ENCODE results near the gene PTPN6.

PTPN6 gene

DNA sequence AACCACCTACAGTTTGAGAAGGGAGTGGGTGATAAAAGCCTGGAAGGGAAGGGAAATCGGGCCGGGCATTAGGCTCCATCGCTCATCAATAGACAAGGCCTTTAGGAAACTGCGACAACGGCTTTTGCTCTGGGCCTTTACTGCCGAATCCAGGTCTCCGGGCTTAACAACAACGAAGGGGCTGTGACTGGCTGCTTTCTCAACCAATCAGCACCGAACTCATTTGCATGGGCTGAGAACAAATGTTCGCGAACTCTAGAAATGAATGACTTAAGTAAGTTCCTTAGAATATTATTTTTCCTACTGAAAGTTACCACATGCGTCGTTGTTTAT, 7.8 kb upstream of the PTPN6 start:
- Histone ChIP-seq H3K36me3 (ENCODE audit: insufficient read depth, low read length) (0 out of 2 replicates have a peak, but pooled peaks cover 4% of the 10 kb centered on the region), H3K9me3 (ENCODE audit: control insufficient read depth, insufficient read depth, low read length) (no peaks in the 10 kb centered on the region), H3K9ac (ENCODE audit: low read depth, low read length) (peak overlapping the region; percentile 65), H3K4me1 (ENCODE audit: insufficient read depth, low read length) (peaks cover 11% of the 10 kb centered on the region)

DNA sequence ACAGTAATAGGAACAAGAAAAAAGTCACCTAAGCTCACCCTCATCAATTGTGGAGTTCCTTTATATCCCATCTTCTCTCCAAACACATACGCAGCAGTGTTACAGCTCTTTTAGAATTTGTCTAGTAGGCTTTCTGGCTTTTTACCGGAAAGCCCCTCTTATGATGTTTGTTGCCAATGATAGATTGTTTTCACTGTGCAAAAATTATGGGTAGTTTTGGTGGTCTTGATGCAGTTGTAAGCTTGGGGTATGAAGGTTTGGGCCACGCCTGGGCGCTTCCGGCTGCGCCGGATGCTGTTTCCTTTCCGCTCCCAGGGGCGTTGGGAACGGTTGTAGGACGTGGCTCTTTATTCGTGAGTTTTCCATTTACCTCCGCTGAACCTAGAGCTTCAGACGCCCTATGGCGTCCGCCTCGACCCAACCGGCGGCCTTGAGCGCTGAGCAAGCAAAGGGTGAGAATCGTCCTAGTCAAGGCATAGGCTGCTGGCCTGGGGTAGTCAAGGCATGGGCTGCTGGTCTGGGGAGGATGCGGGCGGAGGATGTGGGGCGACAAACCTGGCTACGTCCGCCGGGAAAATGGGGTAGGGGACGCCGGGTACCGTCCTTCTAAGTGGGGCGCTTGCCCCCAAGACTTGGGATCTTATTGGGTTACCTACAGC, 7.3 kb upstream of the PTPN6 start, which contains the start of the genes C12orf57 and RNU7-1:
Gene C12orf57, plus strand, starts transcription at position 301 of the 659 bp plus-strand sequence. Its CDS starts 100 bp downstream, at position 401.
Gene RNU7-1, plus strand, starts transcription at position 95 of the 659 bp plus-strand sequence.
- Histone ChIP-seq H3K4me1 (ENCODE audit: insufficient read depth, low read length) (peaks cover 11% of the 10 kb centered on the region), H3K9me3 (ENCODE audit: control insufficient read depth, insufficient read depth, low read length) (no peaks in the 10 kb centered on the region), H3K36me3 (ENCODE audit: insufficient read depth, low read length) (0 out of 2 replicates have a peak, but pooled peaks cover 4% of the 10 kb centered on the region), H3K9ac (ENCODE audit: low read depth, low read length) (peak within 1 kb of the TSS; percentile 65)

- Histone ChIP-seq H3K9me3 (ENCODE audit: control insufficient read depth, insufficient read depth, low read length) (no peaks in the 10 kb centered on the region), H3K4me1 (ENCODE audit: insufficient read depth, low read length) (peaks cover 11% of the 10 kb centered on the region), H3K36me3 (ENCODE audit: insufficient read depth, low read length) (0 out of 2 replicates have a peak, but pooled peaks cover 4% of the 10 kb centered on the region), H3K9ac (ENCODE audit: low read depth, low read length) (peak overlapping the region; percentile 65)
These were observed 6.6 kb upstream of the PTPN6 start for GRCh38 chr12:6944381-6945186.

GRCh38 chr12:6945613-6946012, 5.5 kb upstream of the PTPN6 start:
- Histone ChIP-seq H3K9me3 (ENCODE audit: control insufficient read depth, insufficient read depth, low read length) (no peaks in the 10 kb centered on the region), H3K4me1 (ENCODE audit: insufficient read depth, low read length) (peaks cover 14% of the 10 kb centered on the region), H3K9ac (ENCODE audit: low read depth, low read length) (peak overlapping the region; percentile 29; the same call in 1 of the 2 replicates), H3K36me3 (ENCODE audit: insufficient read depth, low read length) (0 out of 2 replicates have a peak, but pooled peaks cover 4% of the 10 kb centered on the region)

DNA sequence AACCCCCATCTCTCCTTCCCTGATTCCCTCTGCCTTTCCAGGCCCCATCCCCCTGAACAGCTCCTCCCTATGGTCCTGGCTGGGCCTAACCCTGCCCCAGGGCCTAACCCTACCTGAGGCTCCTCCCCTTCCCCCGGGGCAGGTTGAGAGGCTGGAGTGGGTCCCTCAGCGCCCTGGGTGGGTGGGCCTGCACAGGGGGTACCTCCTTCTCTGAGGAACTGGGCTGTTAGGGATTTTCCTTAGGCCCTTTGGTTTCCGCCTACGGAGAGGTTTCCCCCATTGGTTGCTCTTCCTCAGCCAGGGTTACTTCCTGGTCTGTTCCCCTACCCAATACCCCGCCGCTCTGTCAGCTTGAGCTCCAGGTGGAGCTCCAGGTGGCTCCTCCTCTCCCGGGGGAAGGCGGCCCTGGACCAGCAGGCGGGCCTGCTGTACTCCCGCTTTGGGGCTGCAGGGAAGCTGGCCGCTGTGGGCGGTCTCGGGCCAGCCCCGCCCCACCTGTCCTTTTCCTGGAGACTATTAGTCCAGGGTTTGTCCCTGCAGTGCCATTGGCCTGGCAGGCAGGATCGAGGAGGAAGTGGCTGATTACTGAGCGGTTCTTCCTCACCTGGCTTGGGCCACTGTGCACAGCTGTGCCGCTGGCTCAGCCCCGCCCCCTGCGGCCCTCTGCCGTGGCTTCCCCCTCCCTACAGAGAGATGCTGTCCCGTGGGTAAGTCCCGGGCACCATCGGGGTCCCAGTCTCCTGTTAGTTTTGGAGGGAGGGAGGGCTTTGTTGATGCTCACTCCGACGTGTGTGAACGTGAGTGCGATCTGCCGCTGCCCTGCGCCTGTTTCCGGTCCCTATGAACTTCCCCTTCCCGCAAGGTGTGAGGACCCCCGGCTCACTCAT, 4.9 kb upstream of the PTPN6 start:
- H3K9me3 ChIP-seq (ENCODE audit: control insufficient read depth, insufficient read depth, low read length): no peaks in the 10 kb centered on the region
- H3K36me3 ChIP-seq (ENCODE audit: insufficient read depth, low read length): 0 out of 2 replicates have a peak, but pooled peaks cover 2% of the 10 kb centered on the region
- H3K9ac ChIP-seq (ENCODE audit: low read depth, low read length): peak overlapping the region; percentile 47
- H3K4me1 ChIP-seq (ENCODE audit: insufficient read depth, low read length): peaks cover 20% of the 10 kb centered on the region

- Histone ChIP-seq H3K36me3 (ENCODE audit: insufficient read depth, low read length) (no peaks in the 10 kb centered on the region), H3K9ac (ENCODE audit: low read depth, low read length) (peak overlapping the region; percentile 47), H3K4me1 (ENCODE audit: insufficient read depth, low read length) (peaks cover 27% of the 10 kb centered on the region), H3K9me3 (ENCODE audit: control insufficient read depth, insufficient read depth, low read length) (no peaks in the 10 kb centered on the region)
These were observed 4.2 kb upstream of the PTPN6 start for GRCh38 chr12:6946920-6947374.

- Histone ChIP-seq H3K9ac (ENCODE audit: low read depth, low read length) (no peak overlapping the region), H3K4me1 (ENCODE audit: insufficient read depth, low read length) (peaks cover 33% of the 10 kb centered on the region), H3K9me3 (ENCODE audit: control insufficient read depth, insufficient read depth, low read length) (no peaks in the 10 kb centered on the region), H3K36me3 (ENCODE audit: insufficient read depth, low read length) (no peaks in the 10 kb centered on the region)
These were observed 3.5 kb upstream of the PTPN6 start for GRCh38 chr12:6947615-6948014.

GRCh38 chr12:6948873-6949594, 2.1 kb upstream of the PTPN6 start:
- peaks cover 43% of the 10 kb centered on the region for H3K4me1 ChIP-seq (ENCODE audit: insufficient read depth, low read length)
- no peaks in the 10 kb centered on the region for H3K9me3 ChIP-seq (ENCODE audit: control insufficient read depth, insufficient read depth, low read length)
- H3K9ac ChIP-seq (ENCODE audit: low read depth, low read length): no peak overlapping the region
- H3K36me3 ChIP-seq (ENCODE audit: insufficient read depth, low read length): no peaks in the 10 kb centered on the region

GRCh38 chr12:6950401-6950801, 755 bp upstream of the PTPN6 start:
- H3K9ac ChIP-seq (ENCODE audit: low read depth, low read length): no peak overlapping the region
- peaks cover 36% of the 10 kb centered on the region for H3K4me1 ChIP-seq (ENCODE audit: insufficient read depth, low read length)
- no peaks in the 10 kb centered on the region for H3K9me3 ChIP-seq (ENCODE audit: control insufficient read depth, insufficient read depth, low read length)
- H3K36me3 ChIP-seq (ENCODE audit: insufficient read depth, low read length): no peaks in the 10 kb centered on the region

DNA sequence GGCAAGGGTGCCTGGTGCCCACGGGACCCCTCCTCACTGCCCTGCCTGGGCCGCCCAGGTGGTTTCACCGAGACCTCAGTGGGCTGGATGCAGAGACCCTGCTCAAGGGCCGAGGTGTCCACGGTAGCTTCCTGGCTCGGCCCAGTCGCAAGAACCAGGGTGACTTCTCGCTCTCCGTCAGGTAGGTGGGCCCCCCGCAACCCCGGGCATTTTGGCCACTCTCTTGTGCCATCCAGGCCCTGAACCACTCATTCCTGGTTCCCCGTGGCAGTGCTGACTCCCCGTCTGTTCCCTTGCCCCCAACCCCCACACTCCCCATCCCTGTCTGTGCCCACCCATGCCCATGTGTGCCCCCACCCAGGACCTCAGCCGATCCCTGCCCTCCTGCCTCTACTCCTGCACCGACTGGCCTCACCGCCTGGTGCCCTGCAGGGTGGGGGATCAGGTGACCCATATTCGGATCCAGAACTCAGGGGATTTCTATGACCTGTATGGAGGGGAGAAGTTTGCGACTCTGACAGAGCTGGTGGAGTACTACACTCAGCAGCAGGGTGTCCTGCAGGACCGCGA, 480 bp downstream of the PTPN6 start:
- no peak overlapping the region for H3K9ac ChIP-seq (ENCODE audit: low read depth, low read length)
- H3K36me3 ChIP-seq (ENCODE audit: insufficient read depth, low read length): no peaks in the 10 kb centered on the region
- H3K4me1 ChIP-seq (ENCODE audit: insufficient read depth, low read length): peaks cover 32% of the 10 kb centered on the region
- no peaks in the 10 kb centered on the region for H3K9me3 ChIP-seq (ENCODE audit: control insufficient read depth, insufficient read depth, low read length)

DNA sequence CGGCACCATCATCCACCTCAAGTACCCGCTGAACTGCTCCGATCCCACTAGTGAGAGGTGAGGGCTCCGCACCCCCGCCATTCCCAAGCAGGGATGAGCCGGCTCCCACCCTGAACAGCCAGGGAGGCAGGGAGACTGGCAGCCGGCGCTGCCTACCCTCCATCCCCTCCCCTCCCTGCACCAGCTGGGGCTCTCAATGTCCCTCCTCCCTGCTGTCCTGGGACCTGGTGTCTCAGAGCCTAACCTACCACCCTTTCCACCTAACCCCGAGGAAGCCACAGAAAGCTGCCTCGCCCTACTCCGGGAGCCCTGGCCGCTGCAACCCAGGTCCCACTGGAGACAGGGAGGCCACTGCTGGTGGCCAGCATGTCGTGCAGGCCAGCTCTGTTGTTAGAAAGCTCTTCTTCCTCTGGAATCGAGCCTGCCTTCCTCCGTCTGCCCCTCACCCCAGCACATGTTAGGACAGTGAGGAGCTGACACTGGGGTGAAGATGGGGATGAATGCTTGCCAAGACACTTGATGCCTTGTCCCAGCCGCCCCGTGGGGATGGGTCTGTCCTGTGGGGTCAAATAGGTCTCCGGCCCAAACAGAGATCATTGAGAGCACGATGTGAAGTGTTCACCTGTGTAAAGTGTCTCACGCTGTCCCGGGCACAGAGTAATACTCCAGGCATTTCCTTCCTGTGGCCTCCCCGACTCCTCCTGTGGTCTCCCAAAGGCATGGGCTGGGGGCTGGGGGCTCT, 1.1 kb downstream of the PTPN6 start:
- Histone ChIP-seq H3K9me3 (ENCODE audit: control insufficient read depth, insufficient read depth, low read length) (no peaks in the 10 kb centered on the region), H3K4me1 (ENCODE audit: insufficient read depth, low read length) (peaks cover 32% of the 10 kb centered on the region), H3K36me3 (ENCODE audit: insufficient read depth, low read length) (no peaks in the 10 kb centered on the region), H3K9ac (ENCODE audit: low read depth, low read length) (no peak overlapping the region)

DNA sequence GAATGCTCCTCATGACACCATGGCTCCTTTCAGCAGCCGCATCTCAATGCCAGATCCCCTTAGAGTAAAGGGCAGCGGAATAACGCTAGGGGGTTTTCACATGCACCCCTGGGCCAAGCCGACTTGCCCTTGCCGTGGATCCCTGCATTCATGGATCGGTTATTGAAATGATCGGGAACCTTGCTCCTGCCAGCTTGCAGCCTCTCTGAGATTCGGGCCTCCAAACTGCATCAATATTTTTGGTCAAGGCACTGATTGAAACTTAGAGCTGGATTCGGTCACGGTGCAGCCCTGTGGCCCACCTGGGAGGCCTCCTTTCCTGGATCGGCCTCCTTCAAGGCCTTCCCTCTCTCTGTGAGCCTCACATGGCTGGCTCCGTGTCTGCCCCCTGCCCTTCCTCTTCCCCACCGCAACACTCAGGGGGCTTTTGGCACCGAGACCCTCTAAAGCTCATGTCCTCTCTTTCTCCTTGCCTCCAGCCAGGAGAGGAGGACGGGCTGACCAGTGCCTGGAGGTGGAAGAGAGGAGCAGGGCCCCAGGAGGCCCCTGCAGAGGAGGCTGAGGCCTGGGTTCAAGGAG, 1.8 kb downstream of the PTPN6 start:
- Histone ChIP-seq H3K9ac (ENCODE audit: low read depth, low read length) (no peak overlapping the region), H3K4me1 (ENCODE audit: insufficient read depth, low read length) (peaks cover 32% of the 10 kb centered on the region), H3K9me3 (ENCODE audit: control insufficient read depth, insufficient read depth, low read length) (no peaks in the 10 kb centered on the region), H3K36me3 (ENCODE audit: insufficient read depth, low read length) (no peaks in the 10 kb centered on the region)
